Cardiac septum (tissue), 1 donor: ENCODE data around the gene TPD52L2. TPM values are rescaled to one million over a fixed set of nuclear protein-coding genes. Genes with fewer than 3 reads are reported as not detected.
"Not testable (repeated sequence)": the region's sequence is repeated elsewhere in the genome, so short reads cannot be mapped to it uniquely, and the experiment has no call there.

Source experiments
- DNase-seq: peaks from one replicate; pipeline ENCODE4 v3.0.0-alpha.2; 2020; ENCODE audit warnings: low spot score
- intact Hi-C: fragments of 100-400 bp; cut with DNase I; formaldehyde crosslinking; loops from one replicate; pipeline ENCODE4 v1.14.0; 2022
- total RNA-seq: library from RNA; stranded (reverse); fragmentation: NEBNext Ultra II Directional; extraction: Animal tissue kit (Norgen Biotek cat#: 25700); gene quantifications from one replicate; pipeline ENCODE4 v1.2.1, GENCODE V29; 2021
- donor health status: DM: no; HTN: no; CAD: no.

TPD52L2 gene
- total RNA-seq, 1 donor from 2014 or later, result 72.0 TPM

GRCh38 chr20:63917811-63918210 is 52.7 kb downstream of the TPD52L2 start:
- intact Hi-C loops, result no loop called here
- DNase-seq, result no peak

DNA sequence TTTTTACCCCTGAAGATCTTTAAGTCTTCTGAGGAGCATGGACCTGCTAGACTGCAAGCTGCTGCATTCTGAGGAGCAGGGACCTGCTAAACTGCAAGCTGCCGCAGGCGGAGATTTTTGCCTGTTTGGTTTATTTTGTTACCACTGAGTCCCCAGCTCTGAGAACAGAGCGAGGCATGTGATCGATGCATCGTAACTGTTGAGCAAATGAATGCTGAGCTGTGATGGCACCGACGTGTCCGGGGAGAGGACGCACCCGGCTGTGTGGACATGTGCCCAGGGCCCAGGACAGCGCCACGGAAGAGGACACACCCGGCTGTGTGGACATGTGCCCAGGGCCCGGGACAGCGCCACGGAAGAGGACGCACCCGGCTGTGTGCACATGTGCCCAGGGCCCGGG is 54.1 kb downstream of the TPD52L2 start:
- intact Hi-C loops, result no loop called here
- no peak for DNase-seq

DNA sequence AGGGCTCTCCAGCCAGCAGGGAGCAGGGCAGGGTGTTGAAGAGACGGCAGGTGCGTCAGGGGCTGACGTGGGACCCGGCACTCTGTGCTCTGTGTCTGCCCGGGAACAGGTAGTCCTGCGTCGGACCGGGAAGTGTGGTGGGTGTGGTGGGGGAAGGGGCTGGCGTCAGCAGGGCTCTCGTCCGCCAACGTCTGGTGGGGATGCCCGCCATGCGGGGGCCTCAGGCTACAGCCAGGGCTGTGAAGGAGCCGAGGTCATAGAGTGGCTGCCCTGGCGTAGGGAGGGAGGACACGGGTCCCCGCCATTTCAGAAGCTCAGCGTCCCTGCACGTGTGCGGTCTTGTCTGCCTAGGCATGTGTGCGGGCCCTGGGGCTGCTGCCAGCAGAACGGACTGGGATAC is 55.2 kb downstream of the TPD52L2 start:
- DNase-seq, result no peak
- intact Hi-C loops, result no loop called here

- intact Hi-C loops, result no loop called here
These were observed 58.6 kb downstream of the TPD52L2 start for GRCh38 chr20:63923651-63924050.

GRCh38 chr20:63924241-63924640 is 59.2 kb downstream of the TPD52L2 start:
- intact Hi-C loops, result no loop called here
- no peak for DNase-seq

More at GRCh38 chr20:63923651-63924050, 58.6 kb downstream of the TPD52L2 start:
- DNase-seq, result no peak

GRCh38 chr20:63926298-63926697 is 61.2 kb downstream of the TPD52L2 start:
- intact Hi-C loops, result no loop called here
- DNase-seq, result no peak

DNA sequence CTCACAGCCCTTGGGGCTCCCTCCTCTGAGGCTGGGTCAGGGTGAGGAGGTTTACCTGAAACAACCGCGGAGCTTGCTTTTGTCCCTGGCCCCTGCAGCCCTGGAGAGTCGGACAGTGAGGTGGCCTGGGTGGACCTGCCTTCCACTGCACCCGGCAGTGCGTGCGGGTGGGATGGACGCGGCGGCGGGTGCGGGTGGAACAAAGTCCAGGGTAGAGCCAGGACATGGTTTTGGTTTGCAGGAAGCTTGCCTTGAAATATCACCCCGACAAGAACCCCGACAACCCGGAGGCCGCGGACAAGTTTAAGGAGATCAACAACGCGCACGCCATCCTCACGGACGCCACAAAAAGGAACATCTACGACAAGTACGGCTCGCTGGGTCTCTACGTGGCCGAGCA is 64.0 kb downstream of the TPD52L2 start:
- DNase-seq, result no peak

DNA sequence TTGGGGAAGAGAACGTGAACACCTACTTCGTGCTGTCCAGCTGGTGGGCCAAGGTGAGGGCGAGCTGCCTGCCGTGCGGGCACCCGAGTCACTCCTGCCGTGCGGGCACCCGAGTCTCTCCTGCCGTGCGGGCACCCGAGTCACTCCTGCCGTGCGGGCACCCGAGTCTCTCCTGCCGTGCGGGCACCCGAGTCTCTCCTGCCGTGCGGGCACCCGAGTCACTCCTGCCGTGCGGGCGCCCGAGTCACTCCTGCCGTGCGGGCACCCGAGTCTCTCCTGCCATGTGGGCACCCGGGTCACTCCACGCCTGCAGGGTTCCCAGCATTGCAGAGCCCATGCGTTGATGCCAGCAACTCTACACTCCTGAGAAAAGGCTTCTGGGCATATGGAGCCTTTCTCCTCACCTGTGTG is 64.4 kb downstream of the TPD52L2 start:
- DNase-seq, intact Hi-C loops: not testable (repeated sequence)

More for the DNA sequence above, 64.0 kb downstream of the TPD52L2 start:
- intact Hi-C loops, result no loop called here

- intact Hi-C loops, result no loop called here
- DNase-seq, result no peak
These were observed 66.0 kb downstream of the TPD52L2 start for GRCh38 chr20:63930971-63931553.

GRCh38 chr20:63931735-63932134 is 66.7 kb downstream of the TPD52L2 start:
- DNase-seq, result no peak
- intact Hi-C loops, result no loop called here

DNA sequence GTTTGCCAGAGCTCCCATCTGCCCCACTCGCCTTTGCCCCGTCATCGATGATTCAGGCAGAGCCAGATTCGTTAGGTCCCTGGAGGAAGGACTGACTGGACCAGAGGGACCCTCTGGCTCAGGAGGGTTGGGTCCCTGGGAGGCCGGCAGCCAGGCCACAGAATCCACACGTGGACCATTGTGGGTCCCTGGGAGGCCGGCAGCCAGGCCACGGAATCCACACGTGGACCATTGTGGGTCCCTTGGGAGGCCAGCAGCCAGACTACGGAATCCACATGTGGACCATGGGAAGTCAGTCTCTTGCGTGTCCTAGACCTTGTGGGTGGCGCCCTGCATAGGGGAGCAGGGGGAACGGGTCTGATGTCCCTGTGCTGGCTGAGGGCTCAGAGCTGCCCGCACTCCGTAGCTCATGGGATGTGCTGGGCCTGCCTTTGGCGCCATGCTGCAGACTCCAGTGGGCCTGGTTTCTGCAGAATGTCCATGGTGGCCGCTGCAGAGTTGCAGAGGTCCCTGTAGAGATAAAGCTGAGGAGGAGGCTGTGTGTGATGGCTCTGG is 67.6 kb downstream of the TPD52L2 start:
- intact Hi-C loops, result no loop called here
- no peak for DNase-seq

DNA sequence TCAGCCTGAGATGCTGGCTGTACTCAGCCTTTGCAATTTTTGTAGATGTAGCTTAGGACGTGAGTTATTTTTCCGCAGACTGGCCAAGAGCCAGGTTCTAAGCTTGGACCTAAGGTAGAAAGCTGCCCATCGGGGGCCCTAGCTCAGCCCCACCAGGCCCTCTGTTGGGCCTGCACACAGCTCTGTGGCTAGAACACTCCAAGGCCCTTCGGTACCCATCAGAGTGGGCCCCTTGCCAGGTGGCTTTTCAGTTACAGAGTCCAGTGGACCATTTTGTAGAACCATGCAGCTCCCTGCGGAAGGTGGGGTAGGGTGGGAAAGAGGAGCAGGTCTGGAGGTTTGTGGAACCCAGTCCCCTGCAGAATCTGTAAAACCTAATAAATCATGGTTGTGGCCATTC is 68.6 kb downstream of the TPD52L2 start:
- intact Hi-C loops, result no loop called here
- DNase-seq, result no peak

DNA sequence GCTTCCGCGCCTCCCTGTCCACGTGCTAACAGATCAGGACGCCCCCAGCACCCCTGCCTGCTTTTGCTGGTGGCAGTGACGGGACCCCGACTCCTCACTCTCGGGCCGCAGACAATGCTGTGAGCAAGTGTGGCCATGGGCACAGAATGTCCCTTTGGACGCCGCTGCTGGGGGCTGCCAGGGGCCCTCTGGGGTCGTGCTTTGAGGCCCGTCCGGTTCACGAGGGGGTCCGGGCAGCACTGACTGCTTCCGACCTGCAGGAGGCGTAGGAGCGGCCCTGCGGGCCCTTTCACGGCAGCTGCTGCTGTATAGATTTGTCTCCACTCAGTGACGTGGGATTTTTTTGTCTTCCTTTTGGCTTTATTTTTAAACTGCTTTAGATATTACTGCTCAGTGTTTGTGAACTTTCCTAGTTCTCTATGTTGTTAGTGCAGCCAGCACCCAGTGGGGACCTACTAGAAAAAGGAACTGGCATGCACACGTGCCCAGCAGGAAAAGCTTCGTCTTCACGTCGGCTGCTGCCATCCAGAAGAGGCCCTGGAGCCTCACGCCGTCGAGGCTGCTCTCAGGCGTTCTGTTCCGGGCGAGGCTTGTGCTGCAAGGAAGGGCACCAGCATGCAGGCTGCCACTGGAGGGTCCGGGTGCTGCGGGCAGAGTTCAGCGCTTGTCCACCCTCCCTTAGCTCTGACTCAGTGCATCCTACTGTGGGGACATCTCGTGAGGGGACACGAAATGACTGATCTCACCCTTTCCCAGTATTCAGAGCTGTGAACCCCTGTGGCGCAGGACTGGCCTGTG is 69.4 kb downstream of the TPD52L2 start:
- intact Hi-C loops, result no loop called here
- no peak for DNase-seq

DNA sequence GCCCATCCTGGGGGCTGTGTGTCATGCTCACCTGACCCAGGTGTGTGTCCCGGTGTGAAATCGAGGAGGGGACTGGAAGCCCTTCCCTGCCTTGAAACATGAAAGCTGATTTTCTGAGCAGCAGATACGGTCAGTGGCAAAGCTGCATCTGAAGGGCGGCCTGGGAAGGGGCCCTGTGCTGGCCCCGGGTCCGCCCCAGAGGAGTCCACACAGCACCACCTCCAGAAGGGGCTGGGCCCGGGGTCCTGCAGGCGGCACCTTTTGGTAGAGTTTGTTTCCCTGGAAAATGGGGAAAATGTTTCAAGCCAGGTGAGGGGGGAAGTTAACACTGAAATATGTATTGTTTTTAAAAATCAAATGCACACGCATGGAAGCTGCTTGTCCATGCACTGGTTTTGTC is 70.4 kb downstream of the TPD52L2 start:
- intact Hi-C loops, result no loop called here
- DNase-seq, result no peak

GRCh38 chr20:63937596-63937995 is 72.5 kb downstream of the TPD52L2 start:
- intact Hi-C loops, result no loop called here
- DNase-seq, result no peak

- DNase-seq, result no peak
- intact Hi-C loops, result no loop called here
These were observed 74.2 kb downstream of the TPD52L2 start for GRCh38 chr20:63939061-63939935.

DNA sequence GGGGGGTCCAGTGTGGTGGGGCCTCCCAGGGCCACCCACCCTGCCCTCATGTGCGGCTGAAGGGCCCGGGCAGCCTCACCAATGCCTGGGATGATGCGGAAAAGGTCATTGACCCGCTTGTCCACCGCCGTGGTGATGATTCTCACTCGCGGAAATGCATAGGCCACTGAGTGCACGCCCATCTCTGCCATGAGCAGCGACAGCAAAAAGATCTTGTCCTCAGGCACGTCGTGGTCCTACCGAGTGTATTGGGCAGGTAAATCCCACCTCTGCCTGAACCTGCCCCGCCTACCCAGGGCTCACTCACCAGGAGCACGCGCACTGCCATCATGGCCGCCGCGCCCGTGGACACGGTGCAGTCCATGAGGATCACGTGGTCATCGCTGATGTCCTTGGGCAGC is 75.0 kb downstream of the TPD52L2 start:
- intact Hi-C loops, result no loop called here
- DNase-seq, result no peak

- no peak for DNase-seq
- intact Hi-C loops, result no loop called here
These were observed 75.6 kb downstream of the TPD52L2 start for GRCh38 chr20:63940472-63941266.
